ENCODE data around the gene SEPTIN7.
A peak's percentile ranks its signal among the peaks of the same experiment; 100 is the strongest.

Gene SEPTIN7

GRCh38 chr7:35792472-35792871, 8.4 kb upstream of the SEPTIN7 start:
- DNase-seq, result peak; percentile 79

GRCh38 chr7:35792873-35793489, 7.9 kb upstream of the SEPTIN7 start:
- peak; percentile 79 for DNase-seq

DNA sequence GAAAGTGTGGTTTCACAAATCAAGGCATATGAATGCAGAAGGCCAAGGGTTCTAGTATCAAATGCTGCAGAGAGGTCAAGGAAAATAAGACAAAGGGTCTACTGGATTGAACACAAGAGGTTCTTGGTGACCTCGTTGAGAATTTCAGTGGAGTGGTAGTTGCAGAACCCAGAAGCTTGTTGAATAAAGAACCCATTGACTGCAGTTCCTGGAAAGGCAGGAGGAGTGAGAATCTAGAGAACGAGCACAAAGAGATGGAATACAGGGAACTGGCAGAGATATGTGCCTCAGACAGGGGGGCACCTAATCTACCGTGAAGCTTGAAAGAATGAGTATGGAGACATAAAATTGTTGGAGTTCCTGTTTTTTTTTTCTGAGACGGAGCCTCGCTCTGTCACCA, 3.5 kb upstream of the SEPTIN7 start:
- DNase-seq, result no peak

- DNase-seq, result peak; percentile 48
Measured at GRCh38 chr7:35799846-35800717, 775 bp upstream of the SEPTIN7 start.

- peak; percentile 5 for DNase-seq
Measured at GRCh38 chr7:35801392-35802101, 690 bp downstream of the SEPTIN7 start.

GRCh38 chr7:35802102-35802466, 1.2 kb downstream of the SEPTIN7 start:
- DNase-seq, result no peak

DNA sequence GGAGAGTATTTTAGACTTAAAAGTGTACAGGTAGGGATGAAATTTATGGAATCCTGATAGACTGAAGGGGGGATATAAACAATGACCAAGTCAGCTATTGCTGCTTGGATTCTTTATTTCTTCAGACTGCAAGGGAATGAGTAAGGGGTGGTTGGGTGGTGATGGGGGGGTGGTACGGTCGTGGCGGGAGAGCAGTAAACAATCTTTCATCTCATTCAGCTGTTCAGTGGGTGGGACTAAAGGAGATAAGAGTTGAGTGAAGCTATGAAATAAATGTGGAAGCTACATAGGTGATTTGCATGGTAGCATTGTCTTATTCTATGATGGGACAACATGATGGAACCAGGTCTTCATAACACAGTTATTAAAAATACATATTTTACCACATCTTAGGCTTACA, 1.8 kb downstream of the SEPTIN7 start:
- DNase-seq, result no peak

DNA sequence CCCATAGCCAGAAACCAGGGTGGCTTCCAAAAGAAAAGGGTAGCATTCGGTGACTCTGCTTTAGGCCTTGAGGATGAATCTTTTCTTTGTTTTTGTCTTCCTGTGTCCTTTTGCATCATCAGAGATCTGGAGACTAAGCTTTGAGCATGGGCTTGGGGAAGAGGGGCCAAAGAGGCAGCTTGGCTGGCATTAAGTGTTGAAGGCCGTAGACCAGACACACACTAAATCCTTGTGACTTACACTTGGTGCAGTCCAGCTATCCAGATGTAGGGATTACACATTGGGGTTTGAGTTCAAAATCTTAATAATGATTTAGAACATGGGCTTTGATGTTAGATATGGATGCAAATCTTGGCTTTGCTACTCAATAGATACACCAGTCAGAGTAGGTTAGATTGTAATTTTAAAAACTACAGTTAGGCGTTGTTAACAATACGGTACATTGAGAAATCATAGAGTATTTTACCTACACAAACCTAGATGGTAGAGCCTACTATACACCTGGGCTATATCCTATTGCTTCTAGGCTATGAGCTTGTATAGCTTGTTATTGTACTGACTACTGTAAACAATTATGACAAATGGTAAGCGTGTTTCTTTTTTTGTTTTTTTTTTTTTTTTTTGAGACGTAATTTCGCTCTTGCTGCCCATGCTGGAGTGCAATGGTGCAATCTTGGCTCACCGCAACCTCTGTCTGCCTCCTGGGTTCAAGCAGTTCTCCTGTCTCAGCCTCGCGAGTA, 3.5 kb downstream of the SEPTIN7 start:
- DNase-seq, result no peak

DNA sequence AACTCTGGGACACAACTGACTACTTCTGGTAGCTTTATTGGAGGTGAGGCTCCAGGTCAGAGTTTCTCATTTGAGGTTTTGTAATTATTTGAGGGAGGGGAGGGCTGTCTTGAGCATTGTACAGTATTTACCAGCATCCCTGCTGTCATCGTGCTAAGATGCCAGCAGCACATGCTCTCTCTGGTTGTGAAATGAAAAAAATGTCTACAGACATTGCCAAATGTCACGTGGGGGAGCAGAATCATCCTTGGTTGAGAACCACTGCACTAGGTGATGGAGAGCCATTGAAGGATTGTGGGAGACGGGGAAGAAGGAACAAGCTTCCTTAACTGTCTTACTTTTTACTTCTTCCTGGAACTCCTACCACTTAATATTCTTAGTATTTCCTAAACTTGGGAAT, 5.0 kb downstream of the SEPTIN7 start:
- DNase-seq, result no peak

DNA sequence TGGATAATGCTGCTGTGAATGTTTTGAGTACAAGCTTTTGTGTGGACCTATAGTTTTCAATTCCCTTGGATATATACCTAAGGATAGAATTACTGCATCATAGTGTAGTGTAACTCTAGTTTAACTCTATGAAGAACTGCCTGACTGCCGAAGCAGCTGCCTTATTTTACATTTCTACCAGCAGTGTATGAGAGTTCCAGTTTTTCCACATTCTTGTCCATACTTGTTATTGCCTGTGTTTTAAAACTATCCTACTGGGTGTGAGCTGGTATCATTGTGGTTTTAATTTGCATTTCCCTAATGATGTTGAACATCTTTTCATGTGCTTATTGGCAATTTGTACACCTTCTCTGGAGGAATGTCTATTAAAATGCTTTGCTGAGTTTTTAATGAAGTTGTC, 15.7 kb downstream of the SEPTIN7 start:
- DNase-seq, result no peak

DNA sequence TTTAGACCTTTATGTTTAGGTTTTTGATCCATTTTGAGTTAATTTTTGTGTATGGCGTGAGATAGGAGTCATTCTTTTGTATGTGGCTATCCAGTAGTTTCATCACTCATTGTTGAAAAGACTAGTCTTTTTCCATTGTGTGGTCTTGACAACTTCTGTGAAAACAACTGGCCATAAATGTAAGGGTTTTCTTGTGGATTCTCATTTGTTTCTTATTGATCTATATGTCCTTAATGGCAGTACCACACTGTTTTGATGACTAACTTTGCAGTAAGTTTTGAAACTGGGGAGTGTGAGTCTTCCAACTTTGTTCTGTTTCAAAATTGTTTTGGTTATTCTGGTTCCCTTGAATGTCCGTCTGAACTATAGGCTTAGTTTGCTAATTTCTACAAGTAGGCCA, 16.3 kb downstream of the SEPTIN7 start:
- no peak for DNase-seq

GRCh38 chr7:35817930-35818329, 17.1 kb downstream of the SEPTIN7 start:
- DNase-seq, result no peak

DNA sequence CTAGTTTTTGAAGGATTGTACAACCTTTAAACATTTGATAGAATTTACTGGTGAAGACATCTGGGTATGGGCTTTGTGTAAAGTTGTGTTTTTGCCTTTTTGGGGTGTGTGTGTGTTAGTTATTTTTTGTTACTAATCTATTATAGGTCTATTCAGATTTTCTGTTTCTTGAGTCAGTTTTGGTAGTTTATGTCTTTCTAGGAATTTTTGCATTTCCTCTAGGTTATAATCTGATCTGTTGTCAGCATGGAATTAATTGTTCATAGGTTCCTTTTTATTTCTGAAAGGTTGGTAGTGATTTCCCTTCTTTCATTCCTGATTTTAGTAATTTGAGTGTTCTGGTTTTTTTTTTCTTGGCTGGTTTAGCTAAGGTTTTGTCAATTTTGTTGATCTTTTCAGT, 17.7 kb downstream of the SEPTIN7 start:
- DNase-seq, result no peak

DNA sequence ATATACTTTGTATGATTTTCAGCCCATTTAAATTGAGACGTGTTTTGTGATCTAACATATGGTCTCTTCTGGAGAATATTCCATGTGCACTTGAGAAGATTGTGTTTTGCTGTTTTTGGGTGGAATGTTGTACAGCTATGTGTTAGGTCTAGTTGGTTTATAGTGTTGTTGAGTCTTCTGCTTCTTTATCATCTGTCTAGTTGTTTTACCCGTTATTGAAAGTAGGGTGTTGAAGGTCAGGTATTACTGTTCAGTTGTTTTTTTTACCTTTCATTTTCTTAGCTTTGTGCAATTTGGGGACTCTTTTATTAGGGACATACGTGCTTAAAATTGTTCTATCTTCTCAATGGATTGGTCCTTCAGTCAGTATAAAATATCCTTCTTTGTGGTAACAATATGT, 18.5 kb downstream of the SEPTIN7 start:
- no peak for DNase-seq

DNA sequence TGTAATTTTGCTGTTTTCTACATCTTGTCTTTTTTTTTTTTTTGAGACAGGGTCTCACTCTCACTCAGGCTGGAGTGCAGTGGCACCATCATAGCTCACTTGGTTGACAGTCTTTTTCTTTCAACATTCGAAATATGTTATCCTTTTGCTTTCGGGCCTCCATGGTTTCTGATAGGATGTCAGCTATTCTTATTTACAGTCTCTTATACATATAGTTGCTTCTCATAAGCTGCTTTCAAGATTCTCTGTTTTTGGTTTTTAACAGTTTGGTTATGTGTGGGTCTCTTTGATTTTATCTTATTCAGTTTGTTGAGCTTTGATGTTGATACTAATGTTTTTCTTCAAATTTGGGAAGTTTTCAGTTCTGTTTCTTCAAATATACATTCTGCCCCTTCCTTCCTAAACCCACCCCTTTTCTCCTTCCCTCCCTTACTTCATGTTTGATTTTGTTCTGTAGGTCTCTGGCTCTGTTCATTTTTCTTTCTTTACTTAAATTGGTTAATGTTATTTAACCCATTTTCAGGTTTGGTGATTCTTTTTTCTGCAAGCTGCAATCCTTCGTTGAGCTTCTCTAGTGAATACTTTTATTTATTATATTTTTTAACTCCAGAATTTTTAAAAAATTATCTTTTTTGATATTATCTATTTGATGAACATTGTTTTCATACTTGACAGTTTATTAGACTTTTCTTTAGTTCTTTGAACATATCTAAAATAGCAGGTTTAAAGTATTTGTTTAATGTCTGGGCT, 19.3 kb downstream of the SEPTIN7 start:
- no peak for DNase-seq

GRCh38 chr7:35820858-35821257, 20.0 kb downstream of the SEPTIN7 start:
- DNase-seq, result no peak

- no peak for DNase-seq
Measured at GRCh38 chr7:35823440-35823839, 22.6 kb downstream of the SEPTIN7 start.

DNA sequence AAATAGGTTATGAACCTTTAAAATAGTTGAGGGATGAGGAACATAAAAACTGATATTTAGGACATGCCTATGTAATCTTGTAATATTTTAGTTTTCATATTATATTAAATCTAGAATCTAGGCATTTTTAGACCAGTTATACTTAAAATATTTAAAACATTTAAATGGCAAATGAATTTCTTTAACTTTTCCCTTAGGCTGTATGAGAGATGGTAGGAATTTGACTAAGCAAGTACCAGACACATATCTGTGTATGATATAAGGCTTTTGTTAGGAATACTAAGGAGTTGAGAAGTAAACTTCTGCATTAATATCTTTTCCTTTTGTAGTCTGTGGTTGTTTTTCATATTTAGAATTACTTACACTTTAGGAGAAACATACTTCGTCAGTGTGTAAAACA, 25.1 kb downstream of the SEPTIN7 start:
- no peak for DNase-seq

GRCh38 chr7:35826751-35827150, 25.9 kb downstream of the SEPTIN7 start:
- no peak for DNase-seq

- DNase-seq, result no peak
Measured at GRCh38 chr7:35828817-35829216, 28.0 kb downstream of the SEPTIN7 start.

- no peak for DNase-seq
Measured at GRCh38 chr7:35831208-35831607, 30.4 kb downstream of the SEPTIN7 start.

Measured in NCI-H2029 treated with DMSO at 0.1 percent for 48 hours (cell line).